ENCODE results near the gene AIG1.
"Not testable (repeated sequence)": the region's sequence is repeated elsewhere in the genome, so short reads cannot be mapped to it uniquely, and the experiment has no call there.

AIG1 gene

DNA sequence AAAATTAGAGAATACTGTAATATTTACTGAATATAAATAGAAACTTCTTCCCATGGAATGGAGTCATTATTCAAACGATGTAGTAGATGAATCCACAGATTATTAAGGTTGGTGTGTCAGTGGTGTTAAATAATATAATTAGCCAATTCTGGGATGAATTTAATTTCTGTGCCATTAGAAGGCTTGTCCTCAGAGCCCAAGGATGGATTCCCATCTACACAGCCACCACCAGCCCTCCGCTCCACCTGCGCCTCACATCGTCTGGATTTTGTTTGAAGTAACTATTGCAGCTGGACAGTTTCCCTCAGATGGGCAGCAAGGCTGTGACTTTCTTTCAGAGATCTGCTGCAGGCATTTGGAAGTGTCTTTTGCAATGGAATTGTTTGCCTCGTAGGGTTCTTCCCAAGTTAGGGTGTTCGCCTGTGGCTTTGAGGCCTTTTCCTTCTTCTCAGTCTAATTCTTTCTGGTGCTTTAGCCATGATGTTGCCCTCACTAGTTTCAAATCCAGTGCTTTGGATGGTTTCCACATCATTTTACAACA lies 104.7 kb downstream of the AIG1 start:
- no peaks in the 10 kb centered on the region for H3K27me3 ChIP-seq (ENCODE audit: control insufficient read depth, insufficient read depth, low read length)
- no peaks in the 10 kb centered on the region for H3K4me1 ChIP-seq (ENCODE audit: control insufficient read depth, insufficient read depth, low read length)
- no peaks in the 10 kb centered on the region for H3K36me3 ChIP-seq (ENCODE audit: control insufficient read depth, insufficient read depth, low read length)
- H3K27ac ChIP-seq (ENCODE audit: low read depth, low read length), result no peak overlapping the region
- no peak overlapping the region for H3K4me3 ChIP-seq (ENCODE audit: low read length)
- H3K9ac ChIP-seq (ENCODE audit: low read length), result no peak overlapping the region

DNA sequence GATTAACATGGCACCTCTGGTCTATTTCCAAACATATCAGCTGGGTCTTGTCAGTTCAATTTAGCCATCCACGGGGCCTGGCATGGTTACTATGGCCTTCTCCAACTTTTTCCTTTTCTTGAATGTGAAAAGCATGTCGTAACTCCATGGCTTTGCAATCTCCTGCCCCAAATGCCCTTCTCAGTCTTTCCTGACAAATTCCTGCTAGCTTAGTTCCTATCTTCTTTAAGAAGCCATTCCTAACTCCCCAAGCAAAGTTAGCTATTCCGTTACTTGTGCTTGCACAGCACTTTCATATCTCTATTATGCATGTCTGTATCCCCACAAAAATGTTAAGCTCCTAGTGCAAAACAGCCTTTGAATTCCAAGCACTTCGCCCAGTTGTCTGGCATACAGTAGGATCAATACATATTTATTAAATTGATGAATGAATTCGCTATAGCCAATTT lies 105.6 kb downstream of the AIG1 start:
- H3K9ac ChIP-seq (ENCODE audit: low read length), result no peak overlapping the region

DNA sequence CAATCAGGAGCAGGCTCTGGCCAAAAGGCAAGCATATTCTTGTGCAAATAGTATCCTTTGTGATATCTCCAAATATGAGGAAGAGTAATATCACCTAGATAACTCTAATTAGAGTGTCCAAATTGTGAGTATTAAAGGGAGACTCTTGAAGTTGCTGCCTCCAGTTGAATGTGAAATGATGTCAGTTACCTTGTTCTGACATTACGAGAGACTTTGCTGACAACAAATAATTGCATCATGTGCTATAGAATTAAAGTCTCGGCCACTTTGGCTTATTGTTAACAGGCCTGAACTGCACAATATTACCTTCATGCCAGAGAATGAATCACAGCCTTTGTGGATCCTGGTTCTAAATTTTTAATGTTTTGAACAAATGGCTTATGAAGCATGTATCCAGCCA lies 106.5 kb downstream of the AIG1 start:
- Histone ChIP-seq H3K4me3 (ENCODE audit: low read length) (no peak overlapping the region), H3K27me3 (ENCODE audit: control insufficient read depth, insufficient read depth, low read length) (no peaks in the 10 kb centered on the region), H3K4me1 (ENCODE audit: control insufficient read depth, insufficient read depth, low read length) (no peaks in the 10 kb centered on the region), H3K9ac (ENCODE audit: low read length) (no peak overlapping the region), H3K27ac (ENCODE audit: low read depth, low read length) (no peak overlapping the region), H3K36me3 (ENCODE audit: control insufficient read depth, insufficient read depth, low read length) (no peaks in the 10 kb centered on the region)

More for the DNA sequence above, 105.6 kb downstream of the AIG1 start:
- H3K4me3 ChIP-seq (ENCODE audit: low read length), result no peak overlapping the region
- no peaks in the 10 kb centered on the region for H3K27me3 ChIP-seq (ENCODE audit: control insufficient read depth, insufficient read depth, low read length)
- H3K27ac ChIP-seq (ENCODE audit: low read depth, low read length), result no peak overlapping the region
- H3K4me1 ChIP-seq (ENCODE audit: control insufficient read depth, insufficient read depth, low read length), result no peaks in the 10 kb centered on the region
- no peaks in the 10 kb centered on the region for H3K36me3 ChIP-seq (ENCODE audit: control insufficient read depth, insufficient read depth, low read length)

DNA sequence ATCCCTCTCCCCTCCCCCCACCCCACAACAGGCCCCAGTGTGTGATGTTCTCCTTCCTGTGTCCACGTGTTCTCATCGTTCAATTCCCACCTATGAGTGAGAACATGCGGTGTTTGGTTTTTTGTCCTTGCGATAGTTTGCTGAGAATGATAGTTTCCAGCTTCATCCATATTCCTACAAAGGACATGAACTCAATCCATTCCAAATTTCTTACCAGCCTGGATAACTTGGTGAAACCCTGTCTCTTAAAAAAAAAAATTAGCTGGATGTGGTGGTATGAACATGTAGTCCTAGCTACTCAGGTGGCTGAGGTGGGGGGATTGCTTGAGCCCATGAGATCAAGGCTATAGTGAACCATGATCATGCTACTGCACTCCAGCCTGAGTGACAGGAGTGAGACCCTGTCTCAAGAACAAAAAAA lies 107.7 kb downstream of the AIG1 start:
- not testable (repeated sequence) for H3K9ac ChIP-seq (ENCODE audit: low read length); H3K27me3 ChIP-seq (ENCODE audit: control insufficient read depth, insufficient read depth, low read length); H3K27ac ChIP-seq (ENCODE audit: low read depth, low read length); H3K4me3 ChIP-seq (ENCODE audit: low read length); H3K4me1 ChIP-seq (ENCODE audit: control insufficient read depth, insufficient read depth, low read length); H3K36me3 ChIP-seq (ENCODE audit: control insufficient read depth, insufficient read depth, low read length)

DNA sequence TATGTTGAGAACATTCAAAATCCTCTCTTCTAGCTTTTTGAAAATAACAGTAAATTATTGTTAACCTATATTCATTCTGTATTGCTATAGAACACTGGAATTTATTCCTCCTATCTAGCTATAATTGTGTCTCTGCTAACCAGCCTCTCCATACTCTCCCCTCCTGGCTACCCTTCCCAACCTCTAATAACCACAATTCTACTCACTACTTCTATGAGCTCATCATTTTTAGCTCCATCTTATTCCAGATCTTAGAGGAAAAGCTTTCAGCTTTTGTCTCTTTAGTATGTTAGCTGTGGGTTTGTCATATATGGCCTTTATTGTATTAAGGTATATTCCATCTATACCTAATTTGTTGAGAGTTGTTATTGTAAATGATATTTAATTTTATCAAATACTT lies 108.8 kb downstream of the AIG1 start:
- no peak overlapping the region for H3K4me3 ChIP-seq (ENCODE audit: low read length)
- no peak overlapping the region for H3K27ac ChIP-seq (ENCODE audit: low read depth, low read length)
- H3K36me3 ChIP-seq (ENCODE audit: control insufficient read depth, insufficient read depth, low read length), result no peaks in the 10 kb centered on the region
- no peaks in the 10 kb centered on the region for H3K27me3 ChIP-seq (ENCODE audit: control insufficient read depth, insufficient read depth, low read length)
- H3K9ac ChIP-seq (ENCODE audit: low read length), result no peak overlapping the region
- no peaks in the 10 kb centered on the region for H3K4me1 ChIP-seq (ENCODE audit: control insufficient read depth, insufficient read depth, low read length)

DNA sequence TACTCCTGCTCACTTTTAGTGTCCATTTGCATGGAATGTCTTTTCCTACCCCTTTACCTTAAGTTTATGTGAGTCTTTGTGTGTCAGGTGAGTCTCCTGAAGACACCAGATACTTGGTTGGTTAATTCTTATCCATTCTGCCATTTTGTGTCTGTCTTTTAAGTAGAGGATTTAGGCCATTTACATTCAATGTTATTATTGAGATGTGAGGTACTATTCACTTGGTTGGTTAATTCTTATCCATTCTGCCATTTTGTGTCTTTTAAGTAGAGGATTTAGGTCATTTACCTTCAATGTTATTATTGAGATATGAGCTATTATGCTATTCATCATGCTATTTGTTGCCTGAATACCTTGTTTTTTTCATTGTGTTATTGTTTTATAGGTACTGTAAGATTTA lies 113.8 kb downstream of the AIG1 start:
- no peak overlapping the region for H3K27ac ChIP-seq (ENCODE audit: low read depth, low read length)
- no peak overlapping the region for H3K4me3 ChIP-seq (ENCODE audit: low read length)
- no peaks in the 10 kb centered on the region for H3K27me3 ChIP-seq (ENCODE audit: control insufficient read depth, insufficient read depth, low read length)
- no peak overlapping the region for H3K9ac ChIP-seq (ENCODE audit: low read length)
- no peaks in the 10 kb centered on the region for H3K36me3 ChIP-seq (ENCODE audit: control insufficient read depth, insufficient read depth, low read length)
- no peaks in the 10 kb centered on the region for H3K4me1 ChIP-seq (ENCODE audit: control insufficient read depth, insufficient read depth, low read length)

DNA sequence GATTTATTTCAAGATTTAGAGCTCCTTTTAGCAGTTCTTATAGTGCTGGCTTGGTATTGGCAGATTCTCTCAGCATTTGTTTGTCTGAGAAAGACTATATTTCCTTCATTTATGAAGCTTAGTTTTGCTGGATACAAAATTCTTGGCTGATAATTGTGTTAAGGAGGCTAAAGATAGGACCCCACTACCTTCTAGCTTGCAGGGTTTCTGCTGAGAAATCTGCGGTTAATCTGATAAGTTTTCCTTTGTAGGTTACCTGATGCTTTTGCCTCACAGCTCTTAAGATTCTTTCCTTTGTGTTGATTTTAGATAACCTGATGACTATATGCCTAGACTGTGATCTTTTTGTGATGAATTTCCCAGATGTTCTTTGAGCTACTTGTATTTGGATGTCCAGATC lies 114.3 kb downstream of the AIG1 start:
- Histone ChIP-seq H3K9ac (ENCODE audit: low read length) (no peak overlapping the region), H3K4me3 (ENCODE audit: low read length) (no peak overlapping the region), H3K36me3 (ENCODE audit: control insufficient read depth, insufficient read depth, low read length) (no peaks in the 10 kb centered on the region), H3K4me1 (ENCODE audit: control insufficient read depth, insufficient read depth, low read length) (no peaks in the 10 kb centered on the region), H3K27ac (ENCODE audit: low read depth, low read length) (no peak overlapping the region), H3K27me3 (ENCODE audit: control insufficient read depth, insufficient read depth, low read length) (no peaks in the 10 kb centered on the region)

DNA sequence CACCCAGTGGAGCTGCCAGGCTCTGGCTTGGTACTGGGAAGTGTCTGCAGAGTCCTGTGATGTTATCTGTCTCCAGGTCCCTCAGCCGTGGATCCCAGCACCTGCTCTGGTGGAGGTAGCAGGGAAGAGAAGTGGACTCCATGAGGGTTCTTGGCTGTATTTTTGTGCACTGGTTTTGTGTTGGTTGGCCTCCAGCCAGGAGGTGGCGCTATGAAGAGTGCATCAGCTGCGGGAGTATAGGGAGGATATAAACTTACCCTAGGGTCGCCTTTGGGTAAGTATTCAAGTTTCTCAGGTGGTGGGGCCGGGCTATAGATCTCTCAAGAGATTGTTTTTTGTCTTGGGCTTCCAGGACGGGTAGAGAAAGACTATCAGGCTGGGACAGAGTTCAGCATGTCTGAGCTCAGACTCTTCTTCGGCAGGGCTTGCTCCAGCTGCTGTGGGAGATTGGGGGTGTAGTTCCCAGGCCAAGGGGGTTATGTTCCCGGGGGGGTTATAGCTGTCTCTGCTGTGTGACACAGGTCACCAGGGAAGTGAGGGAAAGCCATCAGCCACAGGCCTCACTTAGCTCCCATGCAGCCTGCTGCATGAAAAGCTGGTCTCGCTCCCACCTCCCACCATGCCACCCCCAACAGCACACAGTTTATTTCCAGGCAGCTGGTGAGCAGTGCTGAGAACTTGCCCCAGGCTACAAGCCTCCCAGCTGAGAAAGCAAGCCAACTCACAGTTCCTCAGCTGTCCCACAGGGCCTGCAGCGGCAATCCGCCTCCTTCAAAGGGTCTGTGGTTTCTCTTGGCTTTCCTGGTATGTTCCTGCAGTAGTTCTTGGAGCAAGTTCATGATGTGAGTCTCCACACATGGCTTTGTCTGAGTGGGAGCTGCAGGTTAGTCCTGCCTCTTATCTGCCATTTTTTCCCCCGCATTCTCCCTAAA lies 115.7 kb downstream of the AIG1 start:
- no peaks in the 10 kb centered on the region for H3K36me3 ChIP-seq (ENCODE audit: control insufficient read depth, insufficient read depth, low read length)
- no peaks in the 10 kb centered on the region for H3K4me1 ChIP-seq (ENCODE audit: control insufficient read depth, insufficient read depth, low read length)
- no peak overlapping the region for H3K9ac ChIP-seq (ENCODE audit: low read length)
- H3K27ac ChIP-seq (ENCODE audit: low read depth, low read length), result no peak overlapping the region
- H3K4me3 ChIP-seq (ENCODE audit: low read length), result no peak overlapping the region
- H3K27me3 ChIP-seq (ENCODE audit: control insufficient read depth, insufficient read depth, low read length), result no peaks in the 10 kb centered on the region

DNA sequence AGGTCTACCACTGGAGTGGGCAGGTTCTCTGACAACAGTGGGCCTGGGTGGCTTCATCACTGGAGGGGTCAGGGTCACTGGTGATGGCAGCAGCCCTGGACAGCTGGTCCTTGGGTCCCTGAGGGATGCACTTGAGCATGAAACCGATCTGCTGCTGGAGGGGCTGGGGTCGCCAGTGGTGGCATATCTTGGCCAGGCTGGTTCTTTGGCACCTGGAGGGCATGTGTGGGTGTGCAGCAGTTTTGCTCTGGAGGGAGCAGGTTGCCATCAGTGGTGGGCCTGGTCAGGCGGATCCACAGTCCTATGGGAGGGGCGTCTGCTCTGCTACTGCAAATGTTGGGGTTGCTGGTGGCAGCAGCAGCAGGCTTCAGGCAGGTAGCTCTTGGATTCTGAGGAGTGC lies 117.0 kb downstream of the AIG1 start:
- no peaks in the 10 kb centered on the region for H3K4me1 ChIP-seq (ENCODE audit: control insufficient read depth, insufficient read depth, low read length)
- H3K4me3 ChIP-seq (ENCODE audit: low read length), result no peak overlapping the region
- no peak overlapping the region for H3K9ac ChIP-seq (ENCODE audit: low read length)
- no peaks in the 10 kb centered on the region for H3K27me3 ChIP-seq (ENCODE audit: control insufficient read depth, insufficient read depth, low read length)
- H3K36me3 ChIP-seq (ENCODE audit: control insufficient read depth, insufficient read depth, low read length), result no peaks in the 10 kb centered on the region
- no peak overlapping the region for H3K27ac ChIP-seq (ENCODE audit: low read depth, low read length)

DNA sequence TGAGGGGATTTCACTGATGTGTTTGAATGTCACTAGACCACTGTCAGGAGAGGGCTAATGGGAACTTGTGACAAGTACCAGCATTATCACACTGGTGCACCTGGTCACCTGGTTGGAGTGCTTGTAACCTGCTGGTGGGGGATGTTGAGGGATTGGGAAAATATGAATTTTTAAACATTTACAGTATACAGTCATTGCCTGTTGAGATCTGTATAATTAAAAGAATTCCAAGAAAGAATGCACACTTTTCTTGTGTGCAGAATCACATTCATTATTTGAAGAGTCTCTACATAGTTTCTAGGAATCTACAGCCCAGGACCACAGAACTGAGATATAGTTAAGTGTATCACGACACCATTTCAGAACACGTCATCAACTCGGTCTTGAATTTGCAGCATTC lies 118.4 kb downstream of the AIG1 start:
- no peaks in the 10 kb centered on the region for H3K27me3 ChIP-seq (ENCODE audit: control insufficient read depth, insufficient read depth, low read length)
- H3K27ac ChIP-seq (ENCODE audit: low read depth, low read length), result no peak overlapping the region
- no peaks in the 10 kb centered on the region for H3K4me1 ChIP-seq (ENCODE audit: control insufficient read depth, insufficient read depth, low read length)
- H3K36me3 ChIP-seq (ENCODE audit: control insufficient read depth, insufficient read depth, low read length), result no peaks in the 10 kb centered on the region
- no peak overlapping the region for H3K9ac ChIP-seq (ENCODE audit: low read length)
- H3K4me3 ChIP-seq (ENCODE audit: low read length), result no peak overlapping the region

DNA sequence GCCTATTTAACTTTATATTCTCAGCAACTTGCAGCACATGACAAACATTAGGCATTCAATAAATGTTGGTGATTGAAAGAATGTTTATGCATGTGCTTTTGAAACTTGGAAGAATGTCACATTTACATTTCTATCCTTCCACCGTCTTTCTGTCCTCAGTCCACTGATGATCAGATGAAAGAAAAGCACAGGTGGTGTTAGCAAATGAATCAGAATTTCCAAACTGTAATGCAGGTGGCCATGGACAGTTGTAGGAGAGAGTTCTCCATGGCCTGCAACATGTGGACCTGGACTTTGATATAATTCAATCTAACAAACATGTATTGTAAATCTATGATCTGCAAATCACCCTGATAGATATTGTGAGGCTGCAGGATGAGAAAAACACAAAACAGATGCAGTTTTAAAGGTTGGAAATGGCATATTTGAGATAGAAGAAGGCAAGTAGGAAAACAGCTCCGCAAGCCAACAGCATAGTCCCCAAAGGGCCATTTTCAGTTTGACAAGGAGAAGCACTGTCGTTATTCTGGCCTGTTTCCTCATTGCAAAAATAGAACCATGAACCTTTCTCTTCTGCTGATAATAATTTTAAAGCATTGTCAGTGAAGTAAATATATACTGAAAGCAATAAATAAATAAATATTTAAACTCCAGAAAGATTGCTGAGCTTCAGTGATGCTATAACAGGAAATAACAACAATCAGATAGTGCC lies 119.4 kb downstream of the AIG1 start:
- Histone ChIP-seq H3K36me3 (ENCODE audit: control insufficient read depth, insufficient read depth, low read length) (no peaks in the 10 kb centered on the region), H3K4me3 (ENCODE audit: low read length) (no peak overlapping the region), H3K27ac (ENCODE audit: low read depth, low read length) (no peak overlapping the region), H3K4me1 (ENCODE audit: control insufficient read depth, insufficient read depth, low read length) (no peaks in the 10 kb centered on the region), H3K9ac (ENCODE audit: low read length) (no peak overlapping the region), H3K27me3 (ENCODE audit: control insufficient read depth, insufficient read depth, low read length) (no peaks in the 10 kb centered on the region)

DNA sequence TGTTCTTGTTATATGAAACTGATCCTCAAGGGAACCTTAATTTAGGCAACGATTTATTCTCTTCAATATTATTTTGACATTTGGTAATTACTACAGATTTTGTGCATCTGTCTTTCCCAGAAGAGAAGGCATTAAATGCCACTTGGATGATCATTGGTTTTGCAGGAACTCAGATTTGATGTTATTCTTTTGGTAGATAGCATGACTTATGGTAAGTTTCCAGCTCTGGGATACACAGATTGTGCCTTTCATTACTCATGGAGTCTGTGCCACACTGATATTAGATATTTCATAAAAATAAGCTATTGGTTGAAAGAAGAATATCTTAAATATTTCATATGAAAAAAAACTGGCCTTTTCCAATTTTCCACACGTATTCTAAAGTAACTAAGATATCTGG lies 120.1 kb downstream of the AIG1 start:
- Histone ChIP-seq H3K9ac (ENCODE audit: low read length) (no peak overlapping the region), H3K36me3 (ENCODE audit: control insufficient read depth, insufficient read depth, low read length) (no peaks in the 10 kb centered on the region), H3K4me3 (ENCODE audit: low read length) (no peak overlapping the region), H3K4me1 (ENCODE audit: control insufficient read depth, insufficient read depth, low read length) (no peaks in the 10 kb centered on the region), H3K27ac (ENCODE audit: low read depth, low read length) (no peak overlapping the region), H3K27me3 (ENCODE audit: control insufficient read depth, insufficient read depth, low read length) (no peaks in the 10 kb centered on the region)
